Urinary bladder (tissue), 4 donors: ENCODE results near the gene GALNT5. TPM values are rescaled to one million over a fixed set of nuclear protein-coding genes. Genes with fewer than 3 reads are reported as not detected.

Source experiments
- DNase-seq: peaks from one replicate; pipeline ENCODE4 v3.0.0-alpha.2; 2015; ENCODE audit errors: extremely low spot score
- H3K27ac ChIP-seq: one replicate; pipeline ENCODE4 v1.5.1; 2013; ENCODE audit warnings: low read depth, mild to moderate bottlenecking, moderate library complexity
- H3K36me3 ChIP-seq: one replicate; pipeline ENCODE4 v1.6.1; 2013; ENCODE audit warnings: mild to moderate bottlenecking, moderate library complexity; ENCODE audit not compliant: insufficient read depth
- H3K4me1 ChIP-seq: one replicate; pipeline ENCODE4 v1.6.1; 2013; ENCODE audit warnings: mild to moderate bottlenecking, moderate library complexity; ENCODE audit not compliant: insufficient read depth
- H3K4me3 ChIP-seq: one replicate; pipeline ENCODE4 v1.5.1; 2013; ENCODE audit warnings: low read depth, low read length
- WGBS: extraction: QIAGEN DNeasy Blood & Tissue Kit; methylation state at CpG from one replicate; pipeline ENCODE4 v1.1.7; 2013; 5-methylcytosine and 5-hydroxymethylcytosine counted together
- polyA plus RNA-seq: library from polyadenylated mRNA; stranded (reverse); fragments of 200-250 nt; gene quantifications from one replicate; pipeline ENCODE4 v1.2.3, GENCODE V29; 2013
- total RNA-seq: library from RNA; depleted of rRNA; stranded (reverse); fragments of >200 nt; gene quantifications from one replicate; pipeline ENCODE4 v1.2.3, GENCODE V29; 2014
- donor health status: healthy with polysubstance abuse.
- donor health status: healthy.

Gene GALNT5
- total and polyA plus RNA-seq, 2 donors, result 0.34 to 23.4 TPM

- no peak overlapping the region for H3K27ac ChIP-seq
- no peak for DNase-seq
- no peak overlapping the region for H3K4me3 ChIP-seq
- no peaks in the 10 kb centered on the region for H3K36me3 ChIP-seq
- H3K4me1 ChIP-seq, result no peaks in the 10 kb centered on the region
- WGBS, result 85% methylated on average over 1 of the region's 1 CpG
These were observed 29.7 kb downstream of the GALNT5 start for GRCh38 chr2:157287160-157287559.

- 94% methylated on average over 2 of the region's 2 CpGs for WGBS
- no peaks in the 10 kb centered on the region for H3K36me3 ChIP-seq
- DNase-seq, result no peak
- no peaks in the 10 kb centered on the region for H3K4me1 ChIP-seq
- H3K4me3 ChIP-seq, result no peak overlapping the region
- H3K27ac ChIP-seq, result no peak overlapping the region
These were observed 33.0 kb downstream of the GALNT5 start for GRCh38 chr2:157290525-157290924.

GRCh38 chr2:157291018-157291417 lies 33.5 kb downstream of the GALNT5 start:
- WGBS, result 55% methylated on average over 1 of the region's 1 CpG
- Histone ChIP-seq H3K4me1 (no peaks in the 10 kb centered on the region), H3K4me3 (no peak overlapping the region), H3K36me3 (no peaks in the 10 kb centered on the region), H3K27ac (no peak overlapping the region)
- no peak for DNase-seq

DNA sequence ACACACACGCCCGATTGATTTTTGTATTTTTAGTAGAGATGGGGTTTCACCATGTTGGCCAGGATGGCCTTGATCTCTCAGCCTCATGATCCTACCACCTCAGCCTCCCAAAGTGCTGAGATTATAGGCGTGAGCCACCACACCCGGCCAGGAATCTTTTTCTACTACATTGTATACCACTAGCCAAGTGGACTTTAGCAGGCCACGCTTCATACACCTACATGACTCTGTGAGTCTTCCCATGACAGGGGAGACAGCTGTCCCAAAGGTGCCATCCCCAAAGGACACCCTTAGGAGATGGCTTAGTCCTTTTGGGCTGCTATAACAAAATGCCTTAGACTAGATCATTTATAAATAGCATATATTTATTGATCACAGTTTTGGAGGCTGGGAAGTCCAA lies 35.3 kb downstream of the GALNT5 start:
- DNase-seq, result no peak
- H3K4me1 ChIP-seq, result no peaks in the 10 kb centered on the region
- no peaks in the 10 kb centered on the region for H3K36me3 ChIP-seq
- H3K27ac ChIP-seq, result no peak overlapping the region
- no peak overlapping the region for H3K4me3 ChIP-seq
- WGBS, result 94% methylated on average over 5 of the region's 5 CpGs

DNA sequence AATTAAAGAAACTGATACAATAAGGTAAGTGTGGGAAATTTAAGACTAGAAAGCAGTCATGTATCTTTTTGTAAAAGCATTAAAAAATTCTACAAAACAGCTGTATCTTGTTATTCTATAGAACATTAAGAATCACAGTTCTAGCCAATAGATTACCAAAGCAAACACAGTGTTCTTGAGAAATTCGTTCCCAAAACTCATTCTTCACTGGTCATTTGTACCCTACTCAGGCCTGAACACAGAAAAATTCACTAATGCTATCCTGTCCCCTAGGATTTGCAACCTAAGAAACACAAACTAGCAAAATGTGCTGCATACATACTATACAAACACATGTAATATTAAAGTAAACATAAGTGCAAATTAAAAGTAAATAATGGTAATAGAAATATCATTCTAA lies 39.0 kb downstream of the GALNT5 start:
- WGBS, result 30% methylated on average over 1 of the region's 1 CpG
- Histone ChIP-seq H3K27ac (no peak overlapping the region), H3K4me1 (no peaks in the 10 kb centered on the region)

DNA sequence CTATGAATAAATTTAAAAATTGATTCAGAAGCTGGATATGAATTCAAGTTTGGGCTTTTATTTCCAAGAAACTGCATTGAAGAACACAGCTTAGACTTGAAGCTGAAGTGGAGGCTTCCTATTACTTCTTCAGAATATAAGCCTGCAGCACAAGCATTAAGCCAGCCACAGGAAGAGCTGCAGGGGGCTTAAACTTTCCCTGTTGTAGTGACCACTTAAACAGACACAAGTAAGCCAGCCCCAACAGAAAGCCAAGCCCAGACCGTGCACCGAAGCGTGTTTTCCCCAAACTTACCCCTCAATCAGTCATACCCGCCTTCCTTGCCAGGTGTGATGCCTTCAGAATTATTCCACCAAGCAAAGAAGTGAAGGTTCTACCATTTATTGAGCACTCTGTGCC lies 39.5 kb downstream of the GALNT5 start:
- no peak overlapping the region for H3K4me3 ChIP-seq
- H3K36me3 ChIP-seq, result no peaks in the 10 kb centered on the region
- H3K4me1 ChIP-seq, result no peaks in the 10 kb centered on the region
- H3K27ac ChIP-seq, result no peak overlapping the region
- no peak for DNase-seq
- WGBS, result 95% methylated on average over 4 of the region's 4 CpGs

More for the DNA sequence above, 39.0 kb downstream of the GALNT5 start:
- no peak for DNase-seq
- H3K36me3 ChIP-seq, result no peaks in the 10 kb centered on the region
- no peak overlapping the region for H3K4me3 ChIP-seq

- no peaks in the 10 kb centered on the region for H3K4me1 ChIP-seq
- H3K4me3 ChIP-seq, result no peak overlapping the region
- no peaks in the 10 kb centered on the region for H3K36me3 ChIP-seq
- DNase-seq, result no peak
- 89% methylated on average over 2 of the region's 2 CpGs for WGBS
- no peak overlapping the region for H3K27ac ChIP-seq
These were observed 43.8 kb downstream of the GALNT5 start for GRCh38 chr2:157301307-157301706.

GRCh38 chr2:157302492-157303099 lies 45.1 kb downstream of the GALNT5 start:
- WGBS, result 35% methylated on average over 9 of the region's 9 CpGs
- no peak overlapping the region for H3K4me3 ChIP-seq
- H3K27ac ChIP-seq, result no peak overlapping the region
- peak; percentile 29 for DNase-seq
- no peaks in the 10 kb centered on the region for H3K36me3 ChIP-seq
- no peaks in the 10 kb centered on the region for H3K4me1 ChIP-seq

- 46% methylated on average over 2 of the region's 2 CpGs for WGBS
- DNase-seq, result no peak
- no peaks in the 10 kb centered on the region for H3K4me1 ChIP-seq
- peaks cover 1% of the 10 kb centered on the region for H3K36me3 ChIP-seq
- no peak overlapping the region for H3K27ac ChIP-seq
- no peak overlapping the region for H3K4me3 ChIP-seq
These were observed 46.1 kb downstream of the GALNT5 start for GRCh38 chr2:157303612-157304011.

GRCh38 chr2:157304811-157305722 lies 47.6 kb downstream of the GALNT5 start:
- peaks cover 1% of the 10 kb centered on the region for H3K36me3 ChIP-seq
- no peak overlapping the region for H3K4me3 ChIP-seq
- WGBS, result 27% methylated on average over 3 of the region's 3 CpGs
- DNase-seq, result peak; percentile 26
- no peak overlapping the region for H3K27ac ChIP-seq
- H3K4me1 ChIP-seq, result no peaks in the 10 kb centered on the region

DNA sequence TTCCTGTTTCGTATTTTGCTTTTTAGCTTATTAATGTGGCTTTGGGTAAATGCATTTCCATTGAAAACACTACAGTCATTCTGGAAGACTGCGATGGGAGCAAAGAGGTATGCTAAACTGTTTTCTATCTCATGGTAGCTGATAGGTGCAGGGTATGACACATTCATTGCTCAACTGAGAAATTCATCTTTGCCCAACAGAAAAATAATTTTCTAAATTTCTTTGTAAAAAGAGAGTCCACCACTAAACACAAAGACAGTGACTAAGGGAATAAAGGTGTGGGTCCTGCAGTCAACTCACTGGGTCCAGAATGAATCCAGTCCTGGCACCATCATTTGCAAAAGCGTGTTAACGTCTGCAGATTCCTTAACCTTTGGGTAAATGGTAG lies 48.2 kb downstream of the GALNT5 start:
- Histone ChIP-seq H3K4me1 (no peaks in the 10 kb centered on the region), H3K36me3 (peaks cover 1% of the 10 kb centered on the region), H3K4me3 (no peak overlapping the region), H3K27ac (no peak overlapping the region)
- WGBS, result 74% methylated on average over 4 of the region's 4 CpGs
- no peak for DNase-seq

DNA sequence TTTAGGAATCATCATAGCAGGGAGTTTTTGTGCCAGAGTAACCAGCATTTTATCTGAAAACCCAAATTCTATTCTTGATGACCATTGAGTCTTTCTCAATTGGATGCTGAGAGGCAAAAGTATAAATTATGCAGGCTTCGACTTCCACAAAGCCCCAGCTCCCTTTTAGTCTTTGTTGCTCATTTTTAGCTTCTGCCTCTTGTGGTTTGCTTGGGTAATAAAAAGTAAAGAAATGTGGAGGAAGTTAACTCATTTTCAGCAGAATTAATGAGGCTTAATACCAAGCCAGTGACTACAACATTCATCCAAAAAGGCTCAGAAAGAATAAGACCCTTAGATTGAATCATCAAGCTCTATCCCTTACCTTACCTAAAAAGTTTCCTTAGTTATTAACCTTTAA lies 49.5 kb downstream of the GALNT5 start:
- no peak overlapping the region for H3K4me3 ChIP-seq
- DNase-seq, result no peak
- H3K27ac ChIP-seq, result no peak overlapping the region
- peaks cover 1% of the 10 kb centered on the region for H3K36me3 ChIP-seq
- no peaks in the 10 kb centered on the region for H3K4me1 ChIP-seq
- WGBS, result 69% methylated on average over 1 of the region's 1 CpG

DNA sequence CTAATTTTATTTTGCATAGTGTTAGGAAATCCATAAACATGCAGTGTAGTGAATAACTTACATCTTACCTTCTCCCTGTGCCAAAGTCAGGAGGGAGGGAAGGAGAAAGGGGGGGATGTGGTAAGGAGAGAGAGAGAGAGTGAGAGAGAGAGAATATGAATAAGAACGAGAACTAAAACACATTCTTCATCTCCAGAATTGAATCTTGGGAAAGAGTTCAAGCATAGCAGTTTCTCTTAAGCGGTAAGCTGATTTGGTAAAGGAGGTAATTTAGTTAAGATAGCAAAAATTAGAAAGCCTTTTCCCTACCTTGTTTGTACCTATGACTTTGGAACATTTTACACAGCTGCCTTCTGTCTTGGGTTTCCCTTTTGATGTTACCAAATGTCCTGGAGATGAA lies 52.4 kb downstream of the GALNT5 start:
- Histone ChIP-seq H3K36me3 (peaks cover 1% of the 10 kb centered on the region), H3K27ac (no peak overlapping the region), H3K4me1 (no peaks in the 10 kb centered on the region), H3K4me3 (no peak overlapping the region)
- WGBS, result 90% methylated on average over 2 of the region's 2 CpGs
- no peak for DNase-seq

DNA sequence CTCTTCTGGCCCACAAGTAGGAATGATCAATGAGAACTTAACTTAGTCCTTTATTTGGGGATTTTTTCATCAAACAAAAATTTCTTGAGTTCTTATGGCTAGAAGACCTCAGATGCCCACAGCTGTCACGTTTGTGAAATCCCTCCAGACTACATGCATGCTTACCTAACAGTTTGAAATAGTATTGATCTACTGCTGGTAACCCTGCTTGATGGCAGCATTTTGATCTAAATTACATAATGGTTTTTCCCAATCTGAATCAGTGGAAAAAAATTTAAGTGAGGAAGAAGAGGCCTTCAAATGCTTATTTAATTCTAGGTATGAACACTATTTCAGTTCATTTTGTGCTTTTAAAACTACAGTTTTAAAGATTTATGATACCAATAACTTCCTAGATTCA lies 54.2 kb downstream of the GALNT5 start:
- Histone ChIP-seq H3K36me3 (peaks cover 1% of the 10 kb centered on the region), H3K4me3 (no peak overlapping the region), H3K4me1 (no peaks in the 10 kb centered on the region), H3K27ac (no peak overlapping the region)
- 72% methylated on average over 1 of the region's 1 CpG for WGBS
- DNase-seq, result no peak
